ENCODE results near the gene MCM7.

Gene MCM7

GRCh38 chr7:100071018-100071723 lies 30.0 kb downstream of the MCM7 start:
- DNase-seq (ENCODE audit: low spot score): no peak

GRCh38 chr7:100069991-100070390 lies 31.2 kb downstream of the MCM7 start:
- DNase-seq (ENCODE audit: low spot score): no peak

DNA sequence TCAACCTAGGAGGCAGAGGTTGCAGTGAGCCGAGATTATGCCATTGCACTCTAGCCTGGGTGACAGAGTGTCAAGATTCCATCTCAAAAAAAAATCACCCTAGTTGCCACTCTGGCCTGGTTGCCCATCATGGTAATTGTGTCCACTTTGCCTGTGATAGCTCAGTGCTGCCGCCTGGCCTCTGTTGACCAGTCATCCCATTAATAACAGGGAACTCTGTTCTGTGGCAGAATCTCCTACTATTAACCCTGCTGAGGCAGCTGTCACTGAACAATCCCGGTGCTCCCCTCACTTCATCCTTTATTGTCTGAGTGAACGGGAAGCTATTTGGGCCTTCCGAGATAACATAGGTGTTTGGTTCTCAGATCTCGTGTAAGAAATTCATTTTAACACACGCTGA lies 34.2 kb downstream of the MCM7 start:
- DNase-seq (ENCODE audit: low spot score): no peak

GRCh38 chr7:100065452-100066186 lies 35.6 kb downstream of the MCM7 start:
- no peak for DNase-seq (ENCODE audit: low spot score)

DNA sequence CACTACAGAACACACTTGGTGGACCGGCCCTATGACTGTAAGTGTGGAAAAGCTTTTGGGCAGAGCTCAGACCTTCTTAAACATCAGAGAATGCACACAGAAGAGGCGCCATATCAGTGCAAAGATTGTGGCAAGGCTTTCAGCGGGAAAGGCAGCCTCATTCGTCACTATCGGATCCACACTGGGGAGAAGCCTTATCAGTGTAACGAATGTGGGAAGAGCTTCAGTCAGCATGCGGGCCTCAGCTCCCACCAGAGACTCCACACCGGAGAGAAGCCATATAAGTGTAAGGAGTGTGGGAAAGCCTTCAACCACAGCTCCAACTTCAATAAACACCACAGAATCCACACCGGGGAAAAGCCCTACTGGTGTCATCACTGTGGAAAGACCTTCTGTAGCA lies 37.0 kb downstream of the MCM7 start:
- DNase-seq (ENCODE audit: low spot score): no peak

DNA sequence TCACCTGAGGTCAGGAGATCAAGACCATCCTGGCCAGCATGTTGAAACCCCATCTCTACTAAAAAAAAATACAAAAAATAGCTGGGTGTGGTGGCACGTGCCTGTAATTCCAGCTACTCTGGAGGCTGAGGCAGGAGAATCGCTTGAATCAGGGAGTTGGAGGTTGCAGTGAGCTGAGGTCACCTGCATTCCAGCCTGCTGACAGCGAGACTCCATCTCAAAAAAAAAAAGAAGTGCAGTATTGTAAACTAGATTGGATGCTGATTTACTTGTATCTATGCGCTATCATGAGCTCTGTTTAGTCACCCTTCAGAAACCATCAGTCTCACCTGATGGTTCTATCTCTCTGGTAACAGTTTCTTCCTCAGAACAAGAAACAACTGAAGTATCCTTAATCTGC lies 37.8 kb downstream of the MCM7 start:
- no peak for DNase-seq (ENCODE audit: low spot score)

DNA sequence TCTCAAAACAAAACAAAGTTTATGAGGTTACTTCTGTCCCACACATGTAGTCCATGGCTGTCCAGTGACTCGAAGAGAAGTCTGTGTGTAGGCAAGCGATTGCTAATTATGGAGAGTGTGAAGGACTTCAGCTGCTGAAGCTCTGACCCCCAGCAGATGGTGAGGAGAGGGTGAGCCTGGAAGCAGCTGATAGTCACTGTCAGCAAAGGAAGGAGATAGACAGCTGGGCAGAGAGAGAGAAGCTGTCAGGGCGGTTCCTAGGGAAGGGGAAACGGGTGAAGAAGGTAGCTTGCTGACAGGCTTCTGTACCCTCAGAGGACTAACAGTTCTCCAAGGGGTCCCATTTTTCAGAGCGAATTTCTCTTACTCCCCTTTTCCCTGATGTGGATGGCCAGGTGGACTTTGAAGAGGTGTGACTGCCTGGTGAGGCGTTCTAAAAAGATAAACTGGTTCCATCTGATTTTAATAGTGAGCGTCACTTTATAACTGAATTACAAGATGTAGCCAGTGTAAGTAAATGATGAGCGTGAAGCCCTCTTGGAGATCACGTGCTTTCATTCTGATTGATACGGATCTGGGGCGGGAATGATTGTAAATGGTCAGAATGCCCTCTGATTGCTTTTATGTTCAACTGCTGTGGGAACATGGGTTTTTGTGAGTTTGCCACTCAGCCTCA lies 39.5 kb downstream of the MCM7 start:
- no peak for DNase-seq (ENCODE audit: low spot score)

DNA sequence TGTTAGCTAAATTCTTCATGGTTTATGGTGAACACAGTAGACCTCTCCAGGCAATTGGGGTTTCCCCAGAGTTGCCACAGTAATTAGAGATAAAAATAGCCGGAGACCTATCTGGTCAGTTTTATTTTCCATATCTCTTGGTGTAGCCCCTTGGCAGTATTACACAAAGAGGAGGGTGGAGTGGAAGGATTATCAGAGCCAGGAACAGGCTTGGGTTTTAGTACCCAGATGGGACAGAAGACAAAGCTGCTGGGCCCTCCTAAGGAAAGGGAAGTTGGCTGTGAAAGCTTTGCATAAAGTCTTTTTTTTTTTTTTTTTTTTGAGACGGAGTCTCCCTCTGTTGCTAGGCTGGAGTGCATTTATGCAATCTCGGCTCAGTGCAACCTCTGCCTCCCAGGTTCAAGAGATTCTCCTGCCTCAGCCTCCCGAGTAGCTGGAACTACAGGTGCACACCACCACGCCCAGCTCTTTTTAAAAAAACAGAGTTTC lies 41.9 kb downstream of the MCM7 start:
- no peak for DNase-seq (ENCODE audit: low spot score)

- no peak for DNase-seq (ENCODE audit: low spot score)
Measured at GRCh38 chr7:100057006-100057405, 44.2 kb downstream of the MCM7 start.

GRCh38 chr7:100053215-100053614 lies 48.0 kb downstream of the MCM7 start:
- peak; percentile 73 for DNase-seq (ENCODE audit: low spot score)

GRCh38 chr7:100051611-100052010 lies 49.6 kb downstream of the MCM7 start:
- peak; percentile 97 for DNase-seq (ENCODE audit: low spot score)

GRCh38 chr7:100049441-100050291 lies 51.5 kb downstream of the MCM7 start, which contains the start of gene ZSCAN21:
TSS of gene ZSCAN21 (plus strand) at chr7:100049774. CDS start at chr7:100057007, 7,233 bp downstream.
- DNase-seq (ENCODE audit: low spot score): peak; percentile 91

GRCh38 chr7:100048680-100049079 lies 52.5 kb downstream of the MCM7 start:
- no peak for DNase-seq (ENCODE audit: low spot score)

DNA sequence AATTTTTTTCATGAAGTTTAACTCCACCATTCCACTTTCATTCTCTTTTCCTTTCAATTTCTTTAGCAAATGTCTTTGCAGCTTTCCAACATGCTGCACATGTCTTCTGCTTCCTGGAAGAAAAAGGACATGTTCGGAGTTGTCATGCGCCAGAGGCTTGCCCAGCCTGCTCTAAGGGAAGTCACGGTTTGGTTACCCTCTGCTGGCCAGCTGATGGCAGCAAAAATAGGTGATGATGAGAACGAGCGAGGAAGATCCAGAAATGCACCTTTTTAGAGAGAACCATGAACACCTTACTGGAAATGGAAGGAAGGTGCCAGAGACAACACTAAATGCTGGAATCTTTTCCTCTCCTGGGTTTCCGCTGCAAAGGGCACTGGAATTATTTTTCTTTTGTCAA lies 56.5 kb downstream of the MCM7 start:
- DNase-seq (ENCODE audit: low spot score): no peak
